Brain microvascular endothelial cell (primary cell): ENCODE data around the gene CSDE1.
"Not testable (repeated sequence)": the region's sequence is repeated elsewhere in the genome, so short reads cannot be mapped to it uniquely, and the experiment has no call there.

Source experiments
- DNase-seq: peaks from one replicate; pipeline ENCODE4 v3.0.0-alpha.2; 2020
- H3K27ac ChIP-seq: fragments of 250-450 bp; sonication (Bioruptor Pico); 2 replicates; pipeline ENCODE4 v1.5.1; 2020; ENCODE audit warnings: mild to moderate bottlenecking, moderate library complexity
- H3K27me3 ChIP-seq: fragments of 250-450 bp; sonication (Bioruptor Pico); replicated peaks from 2 replicates; pipeline ENCODE4 v1.5.1; 2020; ENCODE audit warnings: mild to moderate bottlenecking
- H3K36me3 ChIP-seq: fragments of 250-450 bp; sonication (Bioruptor Pico); replicated peaks from 2 replicates; pipeline ENCODE4 v1.5.1; 2020; ENCODE audit warnings: mild to moderate bottlenecking
- H3K4me3 ChIP-seq: 2 replicates; pipeline ENCODE4 v1.5.1; 2011; ENCODE audit warnings: low read depth, mild to moderate bottlenecking, control low read depth, low read length, moderate library complexity
- CTCF ChIP-seq: IDR thresholded peaks from 2 replicates; pipeline ENCODE4 v1.5.1; 2011; ENCODE audit warnings: low read depth, mild to moderate bottlenecking, moderate library complexity, low read length, control low read depth, inconsistent platforms; ENCODE audit errors: missing control alignments
- in situ Hi-C: cut with HindIII; loops from 2 replicates; pipeline ENCODE4 v1.10.0; 2017; ENCODE audit warnings: low sequenced_read_pairs, low pct_ligation_motif_present

CSDE1 gene

GRCh38 chr1:114758256-114758832 lies 560 bp upstream of the CSDE1 start:
- Histone ChIP-seq H3K36me3 (peaks cover 2% of the 10 kb centered on the region), H3K27me3 (no peaks in the 10 kb centered on the region), H3K27ac (peak overlapping the region; percentile 99), H3K4me3 (peak overlapping the region; percentile 100)
- no peak for DNase-seq
- no peak for TF ChIP-seq CTCF
- in situ Hi-C loops, result no loop called here

- peak; percentile 47 for DNase-seq
These were observed 782 bp downstream of the CSDE1 start for GRCh38 chr1:114756949-114757454.

GRCh38 chr1:114756009-114756892 lies 1.5 kb downstream of the CSDE1 start:
- TF ChIP-seq CTCF, result no peak
- DNase-seq, result no peak
- peak overlapping the region; percentile 100 for H3K4me3 ChIP-seq
- peaks cover 2% of the 10 kb centered on the region for H3K36me3 ChIP-seq
- H3K27ac ChIP-seq, result peak overlapping the region; percentile 99
- no peaks in the 10 kb centered on the region for H3K27me3 ChIP-seq
- in situ Hi-C loops, result no loop called here

More at GRCh38 chr1:114756949-114757454, 782 bp downstream of the CSDE1 start:
- peak overlapping the region; percentile 100 for H3K4me3 ChIP-seq
- peak overlapping the region; percentile 99 for H3K27ac ChIP-seq
- H3K27me3 ChIP-seq, result no peaks in the 10 kb centered on the region
- TF ChIP-seq CTCF, result no peak
- in situ Hi-C loops, result no loop called here
- H3K36me3 ChIP-seq, result peaks cover 2% of the 10 kb centered on the region

GRCh38 chr1:114755006-114755931 lies 2.5 kb downstream of the CSDE1 start:
- no peak for DNase-seq
- Histone ChIP-seq H3K4me3 (no peak overlapping the region), H3K36me3 (peaks cover 2% of the 10 kb centered on the region), H3K27ac (no peak overlapping the region), H3K27me3 (no peaks in the 10 kb centered on the region)
- in situ Hi-C loops, result no loop called here
- TF ChIP-seq CTCF, result no peak

- H3K4me3 ChIP-seq, H3K27ac ChIP-seq, DNase-seq, H3K27me3 ChIP-seq, in situ Hi-C loops: not testable (repeated sequence)
- peaks cover 17% of the 10 kb centered on the region for H3K36me3 ChIP-seq
These were observed 4.1 kb downstream of the CSDE1 start for GRCh38 chr1:114753702-114754101.
